Measurements from ENCODE around the gene COMMD7. TPM values are rescaled to one million over a fixed set of nuclear protein-coding genes. Genes with fewer than 3 reads are reported as not detected.

COMMD7 gene
- total RNA-seq, 1 experiment from 2014 or later = 66.1 TPM

DNA sequence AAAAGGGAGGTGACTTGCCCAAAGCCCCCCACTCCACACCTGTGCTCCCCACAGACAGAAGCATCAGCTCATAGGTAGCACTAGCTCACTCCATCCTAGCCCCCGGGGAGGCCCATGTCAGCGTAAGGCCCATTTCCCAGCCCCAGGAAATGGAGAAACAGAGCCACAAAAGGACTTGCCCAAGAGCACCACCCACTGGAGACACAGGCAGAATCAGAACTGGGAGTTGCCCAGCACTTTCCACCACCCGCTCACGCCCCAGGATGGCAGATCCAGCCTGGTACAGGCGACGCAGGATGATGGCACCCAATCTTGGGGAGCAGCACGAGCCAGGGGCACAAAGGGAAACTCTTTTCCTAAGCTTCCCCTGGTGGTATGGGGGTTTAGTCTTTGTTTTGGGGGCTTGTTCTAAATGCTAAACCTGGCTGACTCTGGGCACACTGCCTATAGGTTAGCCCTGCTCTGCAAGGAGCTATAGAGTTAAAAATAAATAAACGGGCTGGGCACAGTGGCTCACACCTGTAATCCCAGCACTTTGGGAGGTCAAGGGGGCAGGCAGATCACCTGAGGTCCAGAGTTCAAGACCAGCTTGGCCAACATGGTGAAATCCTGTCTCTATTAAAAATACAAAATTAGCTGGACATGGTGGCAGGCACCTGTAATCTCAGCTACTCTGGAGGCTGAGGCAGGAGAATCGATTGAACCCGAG, 81.3 kb downstream of the COMMD7 start:
- H2AFZ ChIP-seq (ENCODE audit: low read length) = no peak overlapping the region
- H3K18ac ChIP-seq (ENCODE audit: insufficient read length, low read depth, low read length) = no peak overlapping the region
- H4K8ac ChIP-seq (replicated peaks; ENCODE audit: insufficient read length, low read depth, low read length) = no peak overlapping the region
- no peak overlapping the region for H3K27ac ChIP-seq (ENCODE audit: insufficient read length, low read depth, low read length)
- no peak overlapping the region for H3K4me3 Mint-ChIP-seq
- H3K4me1 ChIP-seq (ENCODE audit: insufficient read depth, low read length) = no peaks in the 10 kb centered on the region
- no peaks in the 10 kb centered on the region for H3K36me3 Mint-ChIP-seq (ENCODE audit: insufficient read depth in 1 of 3, low read depth in 3 of 3)
- H3K9ac ChIP-seq (ENCODE audit: extremely low read depth, insufficient read length, low read length) = no peak overlapping the region
- H2BK5ac ChIP-seq (ENCODE audit: insufficient read length, low read length) = no peak overlapping the region
- peaks cover 5% of the 10 kb centered on the region in 2 experiments for H3K4me1 Mint-ChIP-seq
- TF ChIP-seq, protein P1, sequence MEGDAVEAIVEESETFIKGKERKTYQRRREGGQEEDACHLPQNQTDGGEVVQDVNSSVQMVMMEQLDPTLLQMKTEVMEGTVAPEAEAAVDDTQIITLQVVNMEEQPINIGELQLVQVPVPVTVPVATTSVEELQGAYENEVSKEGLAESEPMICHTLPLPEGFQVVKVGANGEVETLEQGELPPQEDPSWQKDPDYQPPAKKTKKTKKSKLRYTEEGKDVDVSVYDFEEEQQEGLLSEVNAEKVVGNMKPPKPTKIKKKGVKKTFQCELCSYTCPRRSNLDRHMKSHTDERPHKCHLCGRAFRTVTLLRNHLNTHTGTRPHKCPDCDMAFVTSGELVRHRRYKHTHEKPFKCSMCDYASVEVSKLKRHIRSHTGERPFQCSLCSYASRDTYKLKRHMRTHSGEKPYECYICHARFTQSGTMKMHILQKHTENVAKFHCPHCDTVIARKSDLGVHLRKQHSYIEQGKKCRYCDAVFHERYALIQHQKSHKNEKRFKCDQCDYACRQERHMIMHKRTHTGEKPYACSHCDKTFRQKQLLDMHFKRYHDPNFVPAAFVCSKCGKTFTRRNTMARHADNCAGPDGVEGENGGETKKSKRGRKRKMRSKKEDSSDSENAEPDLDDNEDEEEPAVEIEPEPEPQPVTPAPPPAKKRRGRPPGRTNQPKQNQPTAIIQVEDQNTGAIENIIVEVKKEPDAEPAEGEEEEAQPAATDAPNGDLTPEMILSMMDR (conservative IDR thresholded peaks at IDR 0.05) = peak; percentile 52
- no peak overlapping the region for H2BK15ac ChIP-seq (ENCODE audit: low read depth, low read length)
- H2BK120ac ChIP-seq (ENCODE audit: low read depth, low read length, poor library complexity, severe bottlenecking) = no peak overlapping the region
- no peak overlapping the region for H3K4me2 ChIP-seq (ENCODE audit: insufficient read depth, insufficient read length, low read length)
- H2BK20ac ChIP-seq (ENCODE audit: low read depth, low read length, poor library complexity, severe bottlenecking) = no peak overlapping the region
- no peaks in the 10 kb centered on the region; the same call in 1 of the 2 replicates for H3K27me3 Mint-ChIP-seq (ENCODE audit: low read depth)
- no peak for DNase-seq
- no peak overlapping the region for H3K14ac ChIP-seq (ENCODE audit: insufficient read depth, low read length)
- H3K79me2 ChIP-seq (ENCODE audit: insufficient read depth, low read length) = no peaks in the 10 kb centered on the region
- no peak overlapping the region for H4K5ac ChIP-seq (ENCODE audit: insufficient read length, low read depth, low read length)
- H3K56ac ChIP-seq (ENCODE audit: insufficient read length, low read depth, low read length) = no peak overlapping the region
- no CpG with 5 or more reads among the region's 10 CpGs for WGBS (ENCODE audit: extremely low coverage, insufficient read length, low lambda C conversion rate)
- peaks cover 2 to 3% of the 10 kb centered on the region in 2 experiments; a peak in 1 of 5 replicates for H3K9me3 Mint-ChIP-seq
- H2BK12ac ChIP-seq (ENCODE audit: insufficient read length, low read depth, low read length) = no peak overlapping the region
- H3K27me3 ChIP-seq (ENCODE audit: insufficient read depth, low read length) = no peaks in the 10 kb centered on the region
- no peaks in the 10 kb centered on the region for H3K79me1 ChIP-seq (ENCODE audit: insufficient read depth, low read depth, low read length, poor library complexity, severe bottlenecking)
- no peak overlapping the region for H3K4ac ChIP-seq (ENCODE audit: low read depth, low read length)
- H4K91ac ChIP-seq (ENCODE audit: insufficient read length, low read depth, low read length) = no peak overlapping the region
- H3K23me2 ChIP-seq (ENCODE audit: insufficient read length, low read depth, low read length, poor library complexity, severe bottlenecking) = no peaks in the 10 kb centered on the region
- H4K20me1 ChIP-seq (ENCODE audit: control insufficient read depth, insufficient read depth, insufficient read length) = no peaks in the 10 kb centered on the region
- H3K23ac ChIP-seq (ENCODE audit: insufficient read length, low read depth, low read length) = no peak overlapping the region
- H3K27ac Mint-ChIP-seq = no peak overlapping the region
- H2AK5ac ChIP-seq (ENCODE audit: insufficient read length, low read length) = no peak overlapping the region
- no peaks in the 10 kb centered on the region for H3K9me3 ChIP-seq (ENCODE audit: control insufficient read depth, low read depth, low read length)
- no peak overlapping the region for H3T11ph ChIP-seq (ENCODE audit: low read length)
